HG02798 (cell line): Measurements from ENCODE around the gene COL27A1.

Experiments
- ATAC-seq: cut with Tn5 transposase; IDR thresholded peaks from one replicate; pipeline ENCODE4 v1.9.1; 2021; ENCODE audit warnings: mild to moderate bottlenecking; ENCODE audit not compliant: unreplicated experiment, poor library complexity

The COL27A1 gene

DNA sequence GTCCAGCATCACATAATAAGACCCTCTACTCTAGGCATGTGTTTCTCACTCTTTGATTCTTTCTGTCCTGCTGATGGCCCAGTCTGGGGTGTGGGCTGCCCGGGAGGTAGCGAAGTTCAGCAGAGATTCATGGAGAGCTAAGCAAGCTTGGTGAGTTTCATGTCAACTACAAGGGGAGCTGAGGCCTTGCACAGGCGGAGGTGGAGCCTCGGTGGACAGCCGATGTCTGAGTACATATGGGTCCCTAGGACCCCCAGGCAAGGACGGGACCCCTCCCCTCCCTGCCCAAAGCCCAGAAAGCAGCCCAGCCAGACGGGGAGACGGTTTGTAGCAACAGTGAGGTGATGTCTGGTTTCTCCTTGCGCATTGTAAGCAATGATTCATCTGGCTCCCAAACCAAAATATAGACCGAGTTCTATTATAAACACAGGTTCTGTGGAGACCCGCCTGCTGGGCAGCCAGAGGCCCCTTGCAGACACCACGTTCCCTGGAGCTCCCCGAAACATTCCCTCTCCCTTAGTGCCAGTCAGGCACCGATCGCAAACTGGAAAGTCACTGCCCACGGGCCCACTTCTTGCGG lies 45.5 kb downstream of the COL27A1 start:
- no peak for ATAC-seq

DNA sequence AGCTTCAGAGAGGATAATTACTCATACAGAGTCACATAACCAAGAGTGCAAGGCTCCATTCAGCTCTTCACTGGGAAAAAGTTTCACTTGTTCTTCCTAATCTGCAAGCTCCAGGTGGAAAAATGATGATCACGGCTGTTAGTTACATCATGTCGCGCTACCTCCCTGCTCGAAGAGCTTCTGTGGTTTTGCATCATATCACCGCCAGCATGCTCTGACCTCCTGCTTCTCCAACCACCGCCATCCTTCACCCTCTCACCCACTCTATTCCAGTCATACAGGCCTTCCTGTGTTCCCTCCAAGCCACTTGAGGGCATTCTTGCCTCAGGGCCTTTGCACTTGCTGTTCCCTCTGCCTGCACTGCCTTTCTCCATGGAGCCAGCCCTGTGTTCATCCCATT lies 47.1 kb downstream of the COL27A1 start:
- ATAC-seq = no peak

DNA sequence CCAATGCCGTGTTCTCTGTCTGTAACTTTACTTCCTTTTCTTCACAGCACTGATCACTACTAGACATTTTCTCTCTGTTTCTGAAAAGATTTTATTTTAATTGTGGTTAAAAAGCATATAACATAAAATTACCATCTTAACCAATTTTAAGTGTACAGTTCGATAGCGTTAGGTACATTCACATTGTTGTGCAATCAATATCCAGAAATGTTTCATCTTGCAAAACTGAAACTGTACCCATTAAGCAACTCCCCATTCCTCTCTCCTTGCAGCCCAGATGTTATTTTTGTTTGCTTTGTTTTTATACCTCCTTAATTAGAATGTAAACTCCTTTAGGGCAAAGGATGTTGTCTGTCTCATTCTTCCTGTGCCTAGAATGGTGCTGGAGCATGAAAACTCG lies 47.5 kb downstream of the COL27A1 start:
- no peak for ATAC-seq

DNA sequence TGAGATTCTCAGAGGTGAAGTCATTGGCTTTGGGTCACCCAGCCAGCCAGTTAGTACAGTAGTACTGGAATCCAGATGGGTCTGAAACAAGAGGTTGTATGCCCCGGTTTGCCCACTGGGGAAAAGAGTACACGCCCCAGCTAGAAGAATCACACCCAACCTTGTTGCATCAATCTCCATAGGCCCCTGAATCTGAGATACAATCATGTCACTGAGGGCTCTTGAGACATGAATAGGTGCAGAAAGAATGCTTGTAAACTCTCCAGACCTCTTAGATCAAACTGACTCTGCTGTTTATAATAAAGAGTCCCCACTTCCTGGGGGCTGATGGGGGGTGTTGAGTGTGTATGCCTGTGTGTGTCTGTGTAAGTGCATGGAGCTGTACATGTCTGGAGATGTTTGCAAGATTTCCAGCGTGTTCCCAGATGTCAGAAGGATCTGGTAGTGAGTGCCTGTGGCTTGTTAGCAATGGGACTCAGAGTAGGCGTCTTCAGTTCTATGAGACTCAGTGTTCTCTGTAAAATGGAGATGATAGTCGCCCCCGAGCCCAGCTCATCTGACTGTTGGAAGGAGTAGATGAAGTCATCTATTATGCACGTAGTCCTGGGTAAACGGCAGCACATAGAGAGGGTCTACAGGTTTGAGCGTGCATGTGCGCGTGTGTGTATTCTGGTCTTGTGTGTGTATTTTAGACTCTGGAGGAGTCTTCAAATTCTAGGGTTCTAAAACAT lies 48.2 kb downstream of the COL27A1 start:
- no peak for ATAC-seq

DNA sequence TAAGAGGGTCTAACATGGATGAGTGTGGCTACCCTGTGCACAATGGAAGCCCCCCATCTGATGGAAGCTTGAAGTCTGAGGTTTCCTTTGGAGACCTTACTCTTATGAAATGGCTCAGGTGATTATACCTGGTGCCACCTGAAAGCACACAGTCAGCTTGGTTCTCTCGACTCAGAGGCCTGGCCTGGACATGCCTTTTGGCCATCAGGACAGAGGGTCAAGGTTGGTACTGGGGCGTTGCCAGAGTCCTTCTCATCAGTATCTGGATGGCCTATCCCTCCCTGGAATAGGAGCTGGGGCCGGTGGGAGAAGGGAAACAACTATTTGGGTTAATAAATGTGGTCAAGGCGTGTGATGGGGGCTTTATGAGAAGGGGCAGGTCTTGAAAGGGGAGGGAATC lies 48.9 kb downstream of the COL27A1 start:
- no peak for ATAC-seq

DNA sequence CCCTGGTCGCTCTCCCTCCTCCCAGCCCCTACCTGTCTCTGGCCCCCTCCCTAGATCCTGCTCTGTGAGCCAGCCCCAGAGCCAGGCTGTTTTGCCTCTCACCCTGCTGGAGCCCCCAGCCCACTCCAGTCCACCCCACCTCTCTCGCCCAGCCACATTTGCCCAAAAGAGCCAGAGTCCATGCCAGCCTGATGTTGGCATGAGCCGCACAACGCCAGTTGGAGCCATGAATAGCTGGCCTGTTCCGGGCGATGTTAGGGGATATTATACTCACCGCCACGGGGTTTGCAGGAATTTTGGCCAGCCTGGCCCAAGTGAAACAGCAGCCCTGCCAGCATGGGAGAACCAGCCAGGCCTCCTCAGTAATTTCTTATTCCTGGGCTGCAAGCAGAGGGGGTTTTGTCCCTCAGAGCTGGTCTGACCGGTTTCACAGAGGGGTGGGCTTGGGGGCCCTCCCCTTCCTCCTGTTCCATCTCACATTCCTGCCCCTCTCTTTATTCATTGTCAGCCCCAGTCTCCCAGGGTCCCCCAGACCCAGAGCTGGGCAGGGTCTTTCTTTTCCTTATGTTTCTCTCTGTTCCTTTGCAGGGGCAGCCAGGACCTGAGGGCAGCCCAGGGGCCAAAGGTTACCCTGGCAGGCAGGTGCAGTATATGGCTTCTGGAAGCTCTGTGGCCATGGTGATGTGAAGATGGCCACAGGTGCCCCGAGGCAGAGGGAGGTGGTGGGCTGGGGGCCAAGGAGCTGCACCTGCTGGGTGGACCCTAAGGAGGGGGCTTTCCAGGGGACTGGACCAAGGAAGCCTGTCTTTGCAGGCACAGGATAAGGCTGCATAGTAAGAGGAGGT lies 50.1 kb downstream of the COL27A1 start:
- no peak for ATAC-seq

DNA sequence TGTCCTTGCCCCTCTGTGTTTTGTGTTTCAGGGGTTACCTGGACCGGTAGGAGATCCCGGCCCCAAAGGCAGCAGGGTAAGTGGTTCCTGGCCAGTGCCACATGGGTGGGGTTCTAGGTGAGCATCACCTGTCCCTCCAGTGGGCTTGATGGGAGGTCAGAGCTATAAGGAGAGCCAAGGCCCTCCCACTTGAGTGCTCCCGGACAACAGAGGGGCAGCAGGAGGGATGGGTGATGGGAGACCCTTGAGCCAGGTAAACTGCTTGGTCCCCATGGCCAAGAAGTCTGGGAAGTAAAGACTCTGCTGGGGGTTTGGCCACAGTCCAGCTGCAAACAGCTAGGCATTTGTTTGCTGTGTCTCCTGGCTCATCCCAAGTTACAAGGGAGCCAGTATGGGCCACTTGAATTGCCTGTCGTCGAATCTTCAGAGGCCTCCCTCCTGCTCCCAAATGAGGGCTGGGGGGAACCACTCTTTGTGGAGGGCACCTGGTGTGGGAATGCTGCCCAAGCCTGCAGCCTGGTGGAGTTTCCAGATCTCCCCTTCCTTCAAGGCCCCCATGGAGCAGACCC lies 51.0 kb downstream of the COL27A1 start:
- no peak for ATAC-seq

DNA sequence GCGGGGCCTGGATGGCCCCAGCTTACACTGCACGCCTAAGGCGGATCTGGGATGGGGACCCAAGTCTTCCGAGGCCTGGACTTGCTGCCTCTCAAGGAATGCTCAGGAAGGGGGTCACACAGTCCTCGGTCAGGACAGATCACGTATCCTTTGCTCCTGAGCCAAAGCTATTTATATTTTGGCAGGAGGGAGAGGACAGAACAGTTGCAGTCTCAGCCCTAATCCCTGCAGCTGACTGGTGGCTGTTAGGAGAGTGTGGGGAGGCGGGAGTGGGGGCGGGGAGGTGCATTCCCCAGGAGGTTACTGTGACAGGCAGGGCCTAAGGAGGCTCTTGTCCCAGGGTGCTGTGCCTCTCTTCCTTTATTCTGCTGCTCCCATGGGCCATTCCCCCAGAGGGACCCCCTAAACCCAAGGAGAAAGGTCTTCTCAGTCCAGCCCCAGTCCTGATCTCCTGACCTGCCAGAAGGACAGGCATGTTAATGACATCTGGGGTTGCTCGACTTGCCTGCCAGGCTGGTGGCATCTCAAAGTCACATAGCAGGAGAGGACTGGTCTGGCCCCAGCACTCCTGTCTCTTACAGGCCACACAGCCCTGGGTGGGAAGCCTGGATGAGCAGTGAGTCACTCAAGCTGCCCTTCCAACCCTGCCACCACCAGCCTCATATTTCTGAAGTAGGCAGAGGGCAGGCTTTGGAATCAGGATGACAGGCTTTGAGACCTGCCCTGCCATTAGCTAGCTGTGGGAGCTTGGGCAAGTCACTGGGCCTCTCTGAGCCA lies 51.9 kb downstream of the COL27A1 start:
- no peak for ATAC-seq

DNA sequence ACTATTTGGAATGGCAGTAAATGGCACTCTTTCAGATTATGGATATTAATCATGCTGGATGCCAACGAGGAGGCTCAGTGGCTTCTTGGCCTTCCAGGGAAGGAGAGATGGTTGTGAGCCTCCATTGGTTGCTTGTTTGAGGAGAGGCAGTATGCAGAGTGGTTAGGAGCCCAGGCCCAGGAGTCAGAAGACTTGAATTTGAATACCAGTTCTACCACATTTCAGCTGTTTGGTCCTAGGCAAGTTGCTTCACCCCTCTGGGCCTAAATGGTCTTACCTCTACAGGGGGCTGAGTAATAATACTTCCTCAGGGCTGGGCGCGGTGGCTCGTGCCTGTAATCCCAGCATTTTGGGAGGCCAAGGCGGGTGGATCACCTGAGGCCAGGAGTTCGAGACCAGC lies 52.5 kb downstream of the COL27A1 start:
- ATAC-seq = no peak

DNA sequence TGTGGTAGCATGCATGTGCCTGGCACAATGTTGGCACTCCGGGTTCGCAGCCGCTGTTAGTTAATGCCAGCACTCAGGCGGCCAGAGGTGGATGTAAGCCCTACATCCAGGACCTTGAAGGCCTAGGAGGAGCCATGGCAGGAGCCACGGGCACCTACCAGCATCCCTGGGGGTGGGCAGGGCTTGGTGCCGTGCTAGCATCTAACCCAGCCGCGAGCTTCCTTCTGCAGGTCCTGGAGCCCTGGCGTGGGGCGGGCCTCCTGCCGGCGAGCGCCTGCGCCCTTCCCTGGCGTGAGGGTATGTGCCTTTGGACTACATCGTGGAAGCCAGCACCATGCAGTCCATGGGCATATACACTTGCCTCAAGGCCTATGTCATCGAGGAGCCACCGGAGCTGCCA lies 53.8 kb downstream of the COL27A1 start:
- ATAC-seq = no peak

DNA sequence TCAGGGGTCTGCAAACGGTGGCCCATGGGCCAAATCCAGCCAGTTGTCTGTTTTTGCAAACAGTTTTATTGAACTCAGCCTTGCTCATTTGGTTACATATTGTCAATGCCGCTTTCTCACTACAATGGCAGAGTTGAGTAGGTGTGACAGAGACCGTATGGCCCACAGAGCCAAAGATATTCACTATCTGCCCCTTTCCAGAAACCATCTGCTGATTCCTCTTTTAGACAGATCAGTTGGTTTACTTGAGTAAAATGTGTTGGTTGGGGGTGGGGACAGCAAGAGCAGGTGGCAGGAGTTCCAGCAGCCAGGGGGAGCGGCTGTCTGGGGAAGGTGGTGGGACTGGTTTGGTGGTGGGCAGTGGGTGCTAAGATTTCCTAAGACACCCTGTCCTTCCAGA lies 54.8 kb downstream of the COL27A1 start:
- no peak for ATAC-seq

DNA sequence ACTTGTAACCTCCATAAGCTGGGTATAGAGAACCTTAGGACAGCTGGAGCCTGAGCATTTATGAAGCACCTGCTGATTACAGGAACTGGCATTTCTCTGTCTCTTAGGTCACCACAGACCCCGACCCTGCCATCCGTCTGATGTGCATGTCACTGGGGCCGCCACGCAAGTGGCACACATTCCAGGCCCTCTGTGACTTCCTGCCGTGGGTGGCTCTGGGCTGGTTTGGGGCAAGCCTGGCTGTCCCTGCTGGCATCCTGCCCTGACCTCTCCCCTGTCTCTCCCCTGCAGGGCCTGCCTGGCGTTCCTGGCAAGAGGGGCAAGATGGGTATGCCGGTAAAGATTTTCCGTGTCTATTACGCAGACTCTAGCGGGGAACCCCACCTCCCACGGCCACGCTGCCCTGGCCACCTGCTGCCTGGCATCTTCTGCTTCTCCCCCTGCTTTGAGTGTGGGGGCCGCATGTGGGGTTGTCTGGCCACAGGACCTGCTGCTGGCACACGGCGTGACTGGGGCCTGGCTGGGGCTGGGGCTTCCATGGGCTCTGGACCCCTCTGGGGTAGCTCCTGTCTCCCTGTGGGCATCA lies 55.4 kb downstream of the COL27A1 start:
- ATAC-seq = no peak

DNA sequence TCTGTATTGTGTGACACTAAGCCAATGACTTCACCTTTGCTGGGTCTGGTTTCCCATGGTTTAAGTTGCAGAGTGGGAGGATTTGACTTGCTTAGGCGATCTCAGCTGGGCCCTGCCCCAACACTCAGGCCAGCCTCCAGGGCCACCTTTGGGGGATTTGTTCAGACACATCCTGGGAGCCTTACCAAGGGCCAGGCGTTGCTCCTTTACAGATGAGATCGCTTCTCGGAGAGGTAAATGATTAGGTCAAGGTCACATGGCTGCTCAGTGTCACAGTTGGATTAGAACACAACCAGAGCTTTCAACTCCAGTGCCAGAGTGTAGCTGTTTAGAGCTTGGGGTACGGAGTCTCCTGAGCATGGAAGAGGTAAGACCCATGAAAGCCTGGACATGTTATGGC lies 57.5 kb downstream of the COL27A1 start:
- no peak for ATAC-seq

DNA sequence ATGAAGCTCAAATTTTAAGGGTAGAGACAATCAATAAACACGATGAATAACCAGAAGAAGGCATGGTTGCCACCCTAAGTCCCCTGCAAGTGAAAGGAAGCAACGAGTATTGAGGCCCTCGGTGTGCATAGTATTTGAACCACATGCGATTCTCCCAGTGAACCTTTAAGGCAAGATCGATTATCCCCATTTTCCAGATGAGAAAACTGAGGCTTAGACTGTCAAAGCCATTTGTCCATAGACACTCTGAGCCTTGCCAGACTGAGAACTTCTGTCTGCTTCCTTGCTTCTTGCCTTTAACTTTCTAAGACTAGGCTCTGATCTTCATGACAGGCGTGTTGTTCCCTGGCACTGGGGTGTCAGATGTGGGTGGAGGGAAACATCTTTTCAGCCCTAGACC lies 58.2 kb downstream of the COL27A1 start:
- no peak for ATAC-seq

DNA sequence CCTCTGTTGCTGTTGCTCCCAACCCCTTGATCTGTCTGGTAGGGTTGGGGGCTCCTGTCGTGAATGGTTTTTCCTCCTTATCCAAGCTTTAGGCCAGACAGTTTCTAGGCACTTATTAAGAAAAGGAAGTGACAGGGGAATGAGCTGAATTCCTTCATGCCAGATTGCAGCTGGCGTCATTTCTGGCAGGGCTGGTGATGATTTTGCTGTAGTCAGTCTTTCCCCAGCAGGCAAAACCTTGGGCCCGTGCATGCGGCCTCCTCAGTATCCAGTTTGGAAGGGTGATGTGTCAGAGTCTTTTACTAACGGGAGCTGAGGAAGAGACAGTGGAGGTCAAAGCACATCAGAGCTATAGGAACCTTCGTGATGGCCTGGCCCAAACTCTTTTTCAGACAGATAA lies 58.8 kb downstream of the COL27A1 start:
- no peak for ATAC-seq

DNA sequence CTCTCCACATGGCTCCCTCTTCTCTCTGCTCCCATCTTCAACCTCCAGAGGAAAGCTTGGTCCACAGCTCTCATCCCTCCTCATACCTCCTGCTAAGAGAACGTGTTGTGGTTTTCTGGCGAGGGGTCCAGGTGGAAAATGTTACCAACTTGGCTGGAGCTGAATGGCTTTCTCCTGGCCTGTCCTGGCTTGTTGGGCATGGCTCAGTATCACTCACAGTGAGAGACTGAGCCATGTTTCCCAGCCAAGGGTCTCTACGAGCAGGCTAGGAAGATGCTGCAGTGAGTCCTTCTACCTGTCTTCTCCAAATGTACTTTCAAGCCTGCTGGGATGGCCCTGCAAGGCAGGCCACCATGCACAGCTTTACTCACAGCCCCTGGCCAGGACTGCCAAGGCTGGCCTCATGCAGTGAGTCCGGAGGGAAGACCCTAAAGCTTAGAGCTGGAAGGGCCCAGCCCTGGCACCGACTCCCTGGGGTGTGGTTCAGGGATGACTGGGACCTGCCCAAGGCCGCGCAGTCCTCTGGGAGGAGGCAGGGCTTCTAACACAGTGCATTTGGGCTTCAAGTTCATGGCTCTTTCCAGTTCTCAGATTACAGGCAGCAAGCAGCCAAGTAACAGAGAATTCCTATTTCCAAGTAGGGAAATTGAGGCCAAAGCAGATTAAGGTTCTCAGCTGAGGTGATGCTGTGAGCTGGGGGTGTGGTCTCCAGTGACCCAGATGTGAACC lies 59.5 kb downstream of the COL27A1 start:
- no peak for ATAC-seq

DNA sequence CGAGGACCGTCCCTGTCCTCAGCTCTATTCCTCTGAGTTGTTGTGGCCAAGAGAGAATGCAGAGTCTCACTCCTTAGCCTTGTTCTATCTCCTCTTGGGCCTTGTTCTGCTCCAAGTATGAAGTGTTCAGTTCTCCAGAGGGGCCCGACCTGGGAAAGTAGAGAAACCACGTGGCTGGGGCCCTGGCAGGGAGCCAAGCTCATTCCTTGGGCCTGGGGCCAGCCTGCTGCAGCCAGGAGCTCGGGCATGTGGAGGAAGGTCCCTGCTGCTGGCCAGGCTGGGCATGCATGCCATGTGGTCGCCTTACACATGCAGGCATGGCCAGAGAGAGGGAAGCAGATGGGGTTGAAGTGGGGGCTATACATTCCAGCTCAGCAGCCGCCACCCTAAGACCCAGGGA lies 60.7 kb downstream of the COL27A1 start:
- ATAC-seq = no peak

DNA sequence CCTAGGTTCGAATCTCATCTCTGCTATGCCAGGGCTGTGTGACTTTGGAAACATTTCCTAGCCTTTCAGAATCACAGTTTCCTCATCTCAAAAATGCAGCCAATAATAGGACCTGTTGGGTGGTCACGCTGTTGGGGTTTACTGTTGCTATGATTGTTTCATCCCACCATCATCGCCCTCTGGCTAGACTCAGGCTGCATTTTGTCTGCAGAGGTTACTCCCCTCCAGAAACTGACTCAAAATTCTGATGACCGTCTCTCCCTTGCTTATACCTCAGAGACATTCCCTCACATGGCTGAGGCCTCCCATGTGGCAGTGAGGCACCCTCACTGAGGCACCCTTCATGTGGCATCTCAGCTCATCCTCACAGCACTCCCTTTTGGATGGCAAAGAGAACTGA lies 61.6 kb downstream of the COL27A1 start:
- ATAC-seq = no peak
